GM21528 (cell line): ENCODE data around the gene FAM184A.

Source experiments
- ATAC-seq: cut with Tn5 transposase; IDR thresholded peaks from one replicate; pipeline ENCODE4 v1.9.1; 2021; ENCODE audit warnings: mild to moderate bottlenecking, moderate library complexity; ENCODE audit not compliant: unreplicated experiment, low FRiP score

Gene FAM184A

DNA sequence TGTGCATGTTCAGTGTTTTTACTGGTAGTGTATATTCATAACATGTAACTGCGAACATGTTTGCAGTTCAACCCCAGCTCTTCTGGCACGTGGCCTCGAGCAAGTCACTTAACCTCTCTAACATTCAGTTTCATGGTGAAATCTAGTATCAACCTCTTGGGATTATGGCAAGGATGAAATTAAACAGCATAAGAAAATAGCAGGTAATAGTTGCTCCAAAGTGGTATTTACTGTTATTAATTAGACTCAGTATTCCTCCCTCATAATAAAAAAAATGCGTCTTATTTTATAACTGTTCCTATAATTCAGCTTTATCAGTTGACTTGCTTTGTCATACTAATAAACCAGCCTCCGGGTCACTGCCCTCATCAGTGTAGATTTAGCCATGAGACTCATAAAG lies 15.0 kb downstream of the FAM184A start:
- no peak for ATAC-seq

DNA sequence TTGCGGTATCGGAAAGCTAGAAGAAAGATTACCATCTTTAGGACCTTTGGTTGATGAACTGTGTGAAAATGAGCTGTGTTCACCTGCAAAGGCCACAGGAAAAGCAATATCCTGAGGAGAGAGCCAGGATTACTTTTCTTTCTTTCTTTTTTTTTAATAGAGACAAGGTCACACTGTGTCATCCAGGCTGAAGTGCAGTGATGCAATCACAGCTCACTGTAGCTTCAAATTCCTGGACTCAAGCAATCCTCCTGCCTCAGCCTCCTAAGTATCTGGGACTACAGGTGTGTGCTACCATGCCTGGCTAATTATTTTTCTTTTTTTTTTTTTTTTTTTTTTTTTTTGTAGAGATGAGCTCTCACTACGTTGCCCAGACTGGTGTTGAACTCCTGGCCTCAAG lies 17.2 kb downstream of the FAM184A start:
- ATAC-seq: no peak

- no peak for ATAC-seq
These were observed 18.1 kb downstream of the FAM184A start for GRCh38 chr6:119060255-119060907.

DNA sequence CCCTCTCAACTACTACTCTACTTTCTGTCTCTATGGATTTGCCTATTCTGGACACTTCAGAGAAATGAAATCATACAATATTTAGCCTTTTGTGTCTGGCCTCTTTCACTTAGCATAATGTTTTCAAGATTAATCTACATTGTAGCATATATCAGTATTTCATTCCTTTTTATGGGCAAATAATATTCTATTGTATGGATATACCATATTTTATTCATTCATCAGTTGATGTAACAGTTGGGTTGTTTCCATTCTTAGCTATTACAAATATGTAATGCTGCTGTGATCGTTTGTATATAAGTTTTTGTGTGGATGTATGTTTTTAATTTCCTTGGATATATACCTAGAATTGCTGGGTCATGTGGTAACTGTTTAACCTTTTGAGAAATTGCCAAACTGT lies 23.4 kb downstream of the FAM184A start:
- ATAC-seq: no peak

GRCh38 chr6:119052987-119053386 lies 25.5 kb downstream of the FAM184A start:
- no peak for ATAC-seq

GRCh38 chr6:119052292-119052889 lies 26.1 kb downstream of the FAM184A start:
- ATAC-seq: peak; percentile 54

- no peak for ATAC-seq
These were observed 34.2 kb downstream of the FAM184A start for GRCh38 chr6:119044255-119044654.

DNA sequence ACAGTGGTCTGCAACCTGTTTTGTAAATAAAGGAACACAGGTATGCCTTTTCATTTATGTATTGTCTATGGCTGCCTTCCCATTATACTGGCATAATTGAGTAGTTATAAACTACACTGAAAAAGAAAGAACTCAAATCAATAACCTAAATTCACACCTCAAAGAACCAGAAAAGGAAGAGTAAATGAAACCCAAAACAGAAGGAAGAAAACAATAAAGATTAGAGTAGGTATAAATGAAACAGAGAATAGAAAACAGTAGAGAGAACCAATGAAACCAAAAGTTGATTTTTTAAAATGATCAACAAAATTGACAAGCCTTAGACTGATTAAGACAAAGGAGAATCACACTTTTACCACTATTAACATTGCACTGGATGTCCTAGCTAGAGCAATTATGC lies 34.7 kb downstream of the FAM184A start:
- peak; percentile 55 for ATAC-seq

GRCh38 chr6:119043265-119043664 lies 35.2 kb downstream of the FAM184A start:
- peak; percentile 23 for ATAC-seq

DNA sequence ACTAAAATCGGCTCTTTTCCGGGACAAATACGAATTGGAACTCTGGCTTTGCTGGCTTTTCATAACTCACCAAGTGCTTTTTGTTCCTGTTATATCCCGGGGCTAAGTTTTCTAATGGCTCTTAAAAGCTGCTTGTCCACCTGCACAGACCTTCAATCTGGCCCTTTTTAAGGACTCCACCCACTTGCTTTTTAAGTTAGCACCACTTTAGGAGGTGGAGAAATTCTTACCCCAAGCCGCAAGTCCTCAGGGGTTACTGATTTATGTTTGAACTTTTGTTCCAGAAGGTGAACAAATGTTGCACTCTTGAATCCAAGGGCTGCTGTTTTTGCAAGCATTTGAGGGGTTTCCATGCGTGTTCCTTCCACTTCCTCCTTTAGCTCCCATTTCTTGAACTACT lies 37.8 kb downstream of the FAM184A start:
- no peak for ATAC-seq

GRCh38 chr6:119040229-119040628 lies 38.2 kb downstream of the FAM184A start:
- ATAC-seq: no peak

GRCh38 chr6:119037941-119038623 lies 40.4 kb downstream of the FAM184A start:
- ATAC-seq: no peak

DNA sequence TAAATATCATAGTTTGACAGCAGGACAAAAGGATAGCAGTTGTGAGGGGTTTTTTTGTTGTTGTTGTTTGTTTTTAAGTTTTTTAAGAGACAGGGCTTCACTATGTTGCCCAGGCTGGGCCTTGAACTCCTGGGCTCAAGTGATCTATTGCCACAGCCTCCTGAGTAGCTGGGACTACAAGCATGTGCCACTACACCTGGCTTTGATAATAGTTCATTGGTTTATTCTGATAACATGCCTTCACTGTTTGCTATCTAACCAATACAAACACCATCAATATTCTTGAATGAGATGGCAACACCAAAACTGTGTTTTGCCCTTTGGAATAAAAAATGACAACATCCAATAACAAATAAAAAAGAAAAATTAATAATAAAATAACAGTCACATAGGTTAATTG lies 41.2 kb downstream of the FAM184A start:
- ATAC-seq: no peak

GRCh38 chr6:119036081-119036480 lies 42.4 kb downstream of the FAM184A start:
- no peak for ATAC-seq

- no peak for ATAC-seq
These were observed 43.0 kb downstream of the FAM184A start for GRCh38 chr6:119035459-119035858.

DNA sequence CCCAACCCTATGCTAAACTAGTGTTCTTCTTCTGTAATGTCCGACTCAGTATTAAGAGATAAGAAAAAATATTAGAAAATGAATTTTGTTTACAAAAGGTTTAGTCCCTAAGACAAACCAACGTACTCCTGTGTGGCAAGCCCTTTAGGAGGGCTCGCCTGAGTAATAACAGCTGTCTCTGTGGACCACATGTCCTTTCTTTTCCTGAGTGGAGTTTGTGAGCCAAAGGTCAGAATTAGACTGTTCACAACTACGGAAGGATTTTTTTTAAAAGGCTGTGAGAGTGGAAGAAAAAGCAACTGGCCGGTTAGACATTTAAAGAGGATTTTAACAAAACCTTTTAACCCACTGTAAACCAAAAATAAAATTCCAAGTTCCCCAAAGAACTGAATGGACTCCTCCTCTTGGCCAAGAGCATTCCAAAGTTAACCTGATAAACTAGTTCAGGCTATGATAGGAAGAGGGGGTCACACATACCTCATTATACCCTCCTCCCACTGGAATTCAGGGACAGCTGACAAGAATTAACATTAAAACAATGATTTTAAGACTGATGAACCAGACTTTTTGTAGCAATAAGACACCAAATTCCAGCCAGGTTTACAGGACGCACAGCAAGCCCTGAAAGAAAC lies 43.5 kb downstream of the FAM184A start:
- no peak for ATAC-seq

DNA sequence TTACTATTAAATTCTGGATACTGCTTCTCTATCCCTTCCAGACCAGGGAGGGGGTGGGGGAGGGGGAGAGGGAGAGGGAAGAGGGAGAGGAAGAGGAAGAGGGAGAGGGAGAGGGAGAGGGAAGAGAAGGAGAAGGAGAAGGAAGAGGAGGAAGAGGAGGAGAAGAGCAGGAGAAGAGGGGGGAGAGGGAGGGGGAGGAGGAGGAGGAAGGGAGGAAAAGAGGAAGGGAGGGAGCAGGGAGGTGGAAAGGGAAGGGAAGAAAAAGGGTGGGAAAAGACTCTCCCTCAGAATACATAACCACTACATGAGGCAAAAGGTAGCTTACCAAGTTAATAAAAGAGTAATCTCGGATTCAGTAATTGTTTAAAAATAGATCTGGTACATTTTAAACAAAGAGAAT lies 46.0 kb downstream of the FAM184A start:
- ATAC-seq: no peak

DNA sequence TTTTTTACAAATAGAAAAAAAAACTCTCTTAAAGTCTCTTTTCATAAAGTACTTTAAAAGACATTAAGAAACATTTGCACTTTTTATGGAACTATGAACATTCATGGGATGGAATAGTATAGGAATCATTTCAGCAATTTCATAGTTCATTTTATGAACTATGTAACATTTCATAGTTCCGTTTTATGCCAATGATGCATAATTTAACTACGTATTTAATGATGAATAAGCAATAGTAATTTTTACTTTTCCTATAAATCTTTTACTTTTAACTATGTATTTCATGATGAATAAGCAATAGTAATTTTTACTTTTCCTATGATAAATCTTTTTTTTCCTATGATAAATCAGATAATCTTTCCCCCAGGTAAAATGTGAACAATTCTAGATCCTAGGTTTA lies 47.7 kb downstream of the FAM184A start:
- ATAC-seq: no peak

GRCh38 chr6:119028091-119028490 lies 50.4 kb downstream of the FAM184A start:
- no peak for ATAC-seq

GRCh38 chr6:119027465-119027864 lies 51.0 kb downstream of the FAM184A start:
- ATAC-seq: no peak

GRCh38 chr6:119026822-119027221 lies 51.6 kb downstream of the FAM184A start:
- ATAC-seq: no peak
